H1 (cell line): ENCODE results near the gene PLSCR5. TPM values are rescaled to one million over a fixed set of nuclear protein-coding genes. Genes with fewer than 3 reads are reported as not detected.

ENCODE experiments used
- polyA plus RNA-seq, 7 experiments: library from polyadenylated mRNA; depleted of rRNA in 3 of 7; stranded (reverse) in 5 of 7; unstranded in 2 of 7; fragments of >200 nt in 5 of 7; fragments of 200-250 nt in 2 of 7; gene quantifications; 1 replicate in 5 of 7; 2 replicates in 1 of 7; 4 replicates in 1 of 7; pipeline versions ENCODE4 v1.2.1 to v1.2.3, GENCODE V29; 2011 to 2013; ENCODE audit warnings: missing spikeins in 2 of 7, mixed read lengths in 2 of 7
- total RNA-seq: library from RNA; stranded (reverse); fragmentation: NEBNext Ultra II Directional; extraction: Animal tissue kit (Norgen Biotek cat#: 25700); gene quantifications from 2 replicates; pipeline ENCODE4 v1.2.1, GENCODE V29; 2021
- TF ChIP-seq, protein P1 (sequence below): IDR thresholded peaks from 2 replicates; pipeline ENCODE4 v1.6.1; 2012; ENCODE audit warnings: inconsistent platforms

The PLSCR5 gene
- total and polyA plus RNA-seq, 2 of the 8 experiments (the other 6 are each of a cell fraction or from before 2014, with no cell fraction given): not detected

DNA sequence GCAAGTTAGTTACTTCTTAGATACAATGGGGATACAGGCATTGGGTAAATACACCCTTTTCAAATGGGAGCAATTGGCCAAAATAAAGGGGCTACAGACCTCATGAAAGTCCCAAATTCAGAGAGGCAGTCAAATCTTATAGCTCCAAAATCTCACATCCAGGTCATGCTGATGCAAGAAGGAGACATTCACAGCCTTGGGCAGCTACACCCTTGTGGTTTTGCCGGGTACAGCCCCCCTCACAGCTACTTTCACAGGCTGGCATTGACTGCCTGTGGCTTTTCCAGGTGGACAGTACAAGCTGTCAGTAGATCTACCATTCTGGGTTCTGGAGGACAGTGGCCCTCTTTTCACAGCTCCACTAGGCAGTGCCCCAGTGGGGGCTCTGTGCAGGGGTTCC lies 43.3 kb downstream of the PLSCR5 start (continued):
- TF ChIP-seq, protein P1, sequence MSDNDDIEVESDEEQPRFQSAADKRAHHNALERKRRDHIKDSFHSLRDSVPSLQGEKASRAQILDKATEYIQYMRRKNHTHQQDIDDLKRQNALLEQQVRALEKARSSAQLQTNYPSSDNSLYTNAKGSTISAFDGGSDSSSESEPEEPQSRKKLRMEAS: no peak
